H9 (cell line): ENCODE measurements around the gene COX7B. TPM values are rescaled to one million over a fixed set of nuclear protein-coding genes. Genes with fewer than 3 reads are reported as not detected.

Source experiments
- DNase-seq: peaks from one replicate; pipeline ENCODE4 v3.0.0-alpha.2; 2017
- H2AFZ ChIP-seq: one replicate; pipeline ENCODE4 v1.6.1; 2013; ENCODE audit warnings: mild to moderate bottlenecking, low read length, control low read depth, moderate library complexity
- H2AK5ac ChIP-seq: 2 replicates; pipeline ENCODE4 v1.6.1; 2013; ENCODE audit warnings: low read length, control low read depth, mixed read lengths; ENCODE audit not compliant: insufficient read length
- H2BK120ac ChIP-seq: one replicate; pipeline ENCODE4 v1.6.1; 2013; ENCODE audit warnings: low read depth, mild to moderate bottlenecking, low read length, control low read depth, inconsistent platforms; ENCODE audit not compliant: poor library complexity, severe bottlenecking
- H2BK12ac ChIP-seq: 2 replicates; pipeline ENCODE4 v1.6.1; 2013; ENCODE audit warnings: low read length, control low read depth, mixed read lengths, low read depth; ENCODE audit not compliant: insufficient read length
- H2BK15ac ChIP-seq: 2 replicates; pipeline ENCODE4 v1.6.1; 2013; ENCODE audit warnings: low read depth, low read length, control low read depth
- H2BK20ac ChIP-seq: one replicate; pipeline ENCODE4 v1.6.1; 2013; ENCODE audit warnings: low read depth, mild to moderate bottlenecking, low read length, control low read depth, inconsistent platforms; ENCODE audit not compliant: poor library complexity, severe bottlenecking
- H2BK5ac ChIP-seq: 2 replicates; pipeline ENCODE4 v1.6.1; 2013; ENCODE audit warnings: low read length, control low read depth, mixed read lengths; ENCODE audit not compliant: insufficient read length
- H3K14ac ChIP-seq: 2 replicates; pipeline ENCODE4 v1.6.1; 2013; ENCODE audit warnings: low read length, control low read depth; ENCODE audit not compliant: insufficient read depth
- H3K18ac ChIP-seq: 2 replicates; pipeline ENCODE4 v1.6.1; 2013; ENCODE audit warnings: low read depth, mild to moderate bottlenecking, mixed read lengths, low read length, control low read depth; ENCODE audit not compliant: insufficient read length
- H3K23ac ChIP-seq: 2 replicates; pipeline ENCODE4 v1.6.1; 2013; ENCODE audit warnings: low read length, control low read depth, mixed read lengths, low read depth; ENCODE audit not compliant: insufficient read length
- H3K23me2 ChIP-seq: 2 replicates; pipeline ENCODE4 v1.6.1; 2013; ENCODE audit warnings: low read depth, mild to moderate bottlenecking, mixed read lengths, low read length, control low read depth; ENCODE audit not compliant: insufficient read length, poor library complexity, severe bottlenecking
- H3K27ac ChIP-seq: 2 replicates; pipeline ENCODE4 v1.5.1; 2013; ENCODE audit warnings: low read length, control low read depth, mixed read lengths, low read depth; ENCODE audit not compliant: insufficient read length
- H3K27me3 ChIP-seq: 2 replicates; pipeline ENCODE4 v1.6.1; 2013; ENCODE audit warnings: low read length, control low read depth, inconsistent platforms; ENCODE audit not compliant: insufficient read depth
- H3K4ac ChIP-seq: 2 replicates; pipeline ENCODE4 v1.6.1; 2013; ENCODE audit warnings: low read depth, mild to moderate bottlenecking, control low read depth, inconsistent platforms, low read length, moderate library complexity
- H3K4me1 ChIP-seq: 2 replicates; pipeline ENCODE4 v1.6.1; 2013; ENCODE audit warnings: low read length, control low read depth, inconsistent platforms; ENCODE audit not compliant: insufficient read depth
- H3K4me2 ChIP-seq: 2 replicates; pipeline ENCODE4 v1.6.1; 2013; ENCODE audit warnings: low read length, control low read depth, mixed read lengths; ENCODE audit not compliant: insufficient read length, insufficient read depth
- H3K56ac ChIP-seq: 2 replicates; pipeline ENCODE4 v1.6.1; 2013; ENCODE audit warnings: low read depth, mild to moderate bottlenecking, mixed read lengths, low read length, control low read depth; ENCODE audit not compliant: insufficient read length
- H3K79me1 ChIP-seq: 2 replicates; pipeline ENCODE4 v1.6.1; 2013; ENCODE audit warnings: low read depth, mild to moderate bottlenecking, moderate library complexity, low read length, control low read depth, inconsistent platforms; ENCODE audit not compliant: insufficient read depth, poor library complexity, severe bottlenecking
- H3K79me2 ChIP-seq: 2 replicates; pipeline ENCODE4 v1.6.1; 2013; ENCODE audit warnings: low read length, control low read depth, inconsistent platforms; ENCODE audit not compliant: insufficient read depth
- H3K9ac ChIP-seq: 2 replicates; pipeline ENCODE4 v1.6.1; 2013; ENCODE audit warnings: low read length, control low read depth, mixed read lengths; ENCODE audit not compliant: insufficient read length; ENCODE audit errors: extremely low read depth
- H3K9me3 ChIP-seq: one replicate; pipeline ENCODE4 v1.6.1; 2013; ENCODE audit warnings: low read depth, low read length, inconsistent platforms; ENCODE audit not compliant: control insufficient read depth
- H3T11ph ChIP-seq: one replicate; pipeline ENCODE4 v1.6.1; 2013; ENCODE audit warnings: mild to moderate bottlenecking, low read length, control low read depth, inconsistent platforms
- H4K20me1 ChIP-seq: one replicate; pipeline ENCODE4 v1.6.1; 2013; ENCODE audit not compliant: control insufficient read depth, insufficient read length, insufficient read depth
- H4K5ac ChIP-seq: 2 replicates; pipeline ENCODE4 v1.6.1; 2013; ENCODE audit warnings: low read depth, mild to moderate bottlenecking, mixed read lengths, low read length, control low read depth; ENCODE audit not compliant: insufficient read length
- H4K8ac ChIP-seq: replicated peaks from 2 replicates; pipeline ENCODE4 v1.6.1; 2013; ENCODE audit warnings: low read length, control low read depth, mixed read lengths, low read depth; ENCODE audit not compliant: insufficient read length
- H4K91ac ChIP-seq: 2 replicates; pipeline ENCODE4 v1.6.1; 2013; ENCODE audit warnings: low read depth, mild to moderate bottlenecking, moderate library complexity, mixed read lengths, low read length, control low read depth; ENCODE audit not compliant: insufficient read length
- H3K27ac Mint-ChIP-seq, 3 experiments: 2 replicates in 2 of 3; 3 replicates in 1 of 3; pipeline ENCODE4 v1.8.0; 2020 to 2021; ENCODE audit warnings: mixed read lengths in 3 of 3, mild to moderate bottlenecking in 1 of 3, moderate library complexity in 1 of 3
- H3K27me3 Mint-ChIP-seq: 2 replicates; pipeline ENCODE4 v1.8.0; 2021; ENCODE audit warnings: low read depth, mild to moderate bottlenecking, moderate library complexity, mixed read lengths
- H3K36me3 Mint-ChIP-seq, 3 experiments: 2 replicates in 2 of 3; 3 replicates in 1 of 3; pipeline ENCODE4 v1.8.0; 2020 to 2021; ENCODE audit warnings: low read depth in 3 of 3, mixed read lengths in 3 of 3; ENCODE audit not compliant: insufficient read depth in 1 of 3
- H3K4me1 Mint-ChIP-seq, 2 experiments: 2 replicates each; pipeline ENCODE4 v1.8.0; 2020; ENCODE audit warnings: mixed read lengths in 2 of 2
- H3K4me3 Mint-ChIP-seq, 2 experiments: 2 replicates in 1 of 2; 3 replicates in 1 of 2; pipeline ENCODE4 v1.8.0; 2020 to 2021; ENCODE audit warnings: mild to moderate bottlenecking in 2 of 2, mixed read lengths in 2 of 2, moderate library complexity in 1 of 2
- H3K9me3 Mint-ChIP-seq, 2 experiments: 2 replicates in 1 of 2; 3 replicates in 1 of 2; pipeline ENCODE4 v1.8.0; 2020; ENCODE audit warnings: mild to moderate bottlenecking in 2 of 2, mixed read lengths in 2 of 2, moderate library complexity in 1 of 2
- WGBS: extraction: QIAGEN DNeasy Blood & Tissue Kit; methylation state at CpG from one replicate; pipeline ENCODE4 v1.1.7; 2013; ENCODE audit warnings: missing lambda C conversion rate, low lambda C conversion rate, mixed read lengths; ENCODE audit not compliant: insufficient read length; ENCODE audit errors: extremely low coverage; 5-methylcytosine and 5-hydroxymethylcytosine counted together
- total RNA-seq: library from RNA; stranded (reverse); gene quantifications from 2 replicates; pipeline ENCODE4 v1.2.1, GENCODE V29; 2021
- TF ChIP-seq, protein P1 (sequence below): fragments of 200-600 bp; sonication (generic); conservative IDR thresholded peaks from 3 replicates; pipeline ENCODE4 v1.8.0; 2021; ENCODE audit warnings: antibody characterized with exemption, mild to moderate bottlenecking

The COX7B gene
- total RNA-seq, 1 experiment from 2014 or later = 253 TPM

DNA sequence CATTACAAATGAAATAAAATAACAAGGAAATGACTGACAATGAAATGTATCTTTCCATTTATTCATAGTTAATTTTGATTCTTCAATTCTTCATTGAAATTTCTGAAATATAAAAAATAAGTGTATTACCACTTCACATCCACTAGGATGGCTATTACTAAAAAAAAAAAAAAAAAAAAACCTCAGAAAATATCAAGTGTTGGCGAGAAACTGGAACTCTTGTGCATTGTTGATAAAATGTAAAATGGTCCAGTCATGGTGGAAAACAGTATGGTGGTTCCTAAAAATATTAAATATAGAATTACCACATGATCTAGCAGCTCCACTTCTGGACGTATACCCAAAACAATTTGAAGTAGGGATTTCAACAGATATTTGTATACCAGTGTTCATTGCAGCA, 47.3 kb downstream of the COX7B start:
- WGBS = no CpG with 5 or more reads among the region's 2 CpGs

More for the DNA sequence above, 47.3 kb downstream of the COX7B start:
- Mint-ChIP-seq H3K4me3 (no peak overlapping the region), H3K27me3 (no peaks in the 10 kb centered on the region), H3K36me3 (peaks cover 0 to 4% (median 2%) of the 10 kb centered on the region in 3 experiments; a peak in 2 of 7 replicates), H3K4me1 (no peaks in the 10 kb centered on the region), H3K27ac (no peak overlapping the region), H3K9me3 (peaks cover 29 to 40% of the 10 kb centered on the region in 2 experiments)
- TF ChIP-seq, protein P1, sequence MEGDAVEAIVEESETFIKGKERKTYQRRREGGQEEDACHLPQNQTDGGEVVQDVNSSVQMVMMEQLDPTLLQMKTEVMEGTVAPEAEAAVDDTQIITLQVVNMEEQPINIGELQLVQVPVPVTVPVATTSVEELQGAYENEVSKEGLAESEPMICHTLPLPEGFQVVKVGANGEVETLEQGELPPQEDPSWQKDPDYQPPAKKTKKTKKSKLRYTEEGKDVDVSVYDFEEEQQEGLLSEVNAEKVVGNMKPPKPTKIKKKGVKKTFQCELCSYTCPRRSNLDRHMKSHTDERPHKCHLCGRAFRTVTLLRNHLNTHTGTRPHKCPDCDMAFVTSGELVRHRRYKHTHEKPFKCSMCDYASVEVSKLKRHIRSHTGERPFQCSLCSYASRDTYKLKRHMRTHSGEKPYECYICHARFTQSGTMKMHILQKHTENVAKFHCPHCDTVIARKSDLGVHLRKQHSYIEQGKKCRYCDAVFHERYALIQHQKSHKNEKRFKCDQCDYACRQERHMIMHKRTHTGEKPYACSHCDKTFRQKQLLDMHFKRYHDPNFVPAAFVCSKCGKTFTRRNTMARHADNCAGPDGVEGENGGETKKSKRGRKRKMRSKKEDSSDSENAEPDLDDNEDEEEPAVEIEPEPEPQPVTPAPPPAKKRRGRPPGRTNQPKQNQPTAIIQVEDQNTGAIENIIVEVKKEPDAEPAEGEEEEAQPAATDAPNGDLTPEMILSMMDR = no peak; the same call in 2 of the 3 replicates
- no peak overlapping the region for H2AK5ac ChIP-seq
- H3K56ac ChIP-seq = no peak overlapping the region
- no peak overlapping the region for H4K5ac ChIP-seq
- H4K8ac ChIP-seq = no peak overlapping the region
- no peaks in the 10 kb centered on the region for H3K9me3 ChIP-seq
- no peak overlapping the region for H3K4ac ChIP-seq
- H4K20me1 ChIP-seq = no peaks in the 10 kb centered on the region
- no peak overlapping the region for H3K4me2 ChIP-seq
- H3K79me1 ChIP-seq = no peaks in the 10 kb centered on the region
- H4K91ac ChIP-seq = no peak overlapping the region
- no peaks in the 10 kb centered on the region for H3K23me2 ChIP-seq
- H3K4me1 ChIP-seq = no peaks in the 10 kb centered on the region
- H3K27ac ChIP-seq = no peak overlapping the region
- H3K14ac ChIP-seq = no peak overlapping the region
- no peak overlapping the region for H2BK20ac ChIP-seq
- no peak overlapping the region for H2BK15ac ChIP-seq
- DNase-seq = no peak
- H2BK5ac ChIP-seq = no peak overlapping the region
- no peak overlapping the region for H2BK120ac ChIP-seq
- no peaks in the 10 kb centered on the region for H3K79me2 ChIP-seq
- no peak overlapping the region for H3K23ac ChIP-seq
- H2BK12ac ChIP-seq = no peak overlapping the region
- H2AFZ ChIP-seq = no peak overlapping the region
- H3K9ac ChIP-seq = no peak overlapping the region
- no peak overlapping the region for H3T11ph ChIP-seq
- H3K18ac ChIP-seq = no peak overlapping the region
- no peaks in the 10 kb centered on the region for H3K27me3 ChIP-seq
